Type B pancreatic cell (in vitro differentiated cells): ENCODE data around the gene APBA3. TPM values are rescaled to one million over a fixed set of nuclear protein-coding genes. Genes with fewer than 3 reads are reported as not detected.

Experiments used
- DNase-seq: peaks from one replicate; pipeline ENCODE4 v3.0.0; 2021; ENCODE audit warnings: mixed read lengths; ENCODE audit not compliant: unreplicated experiment; ENCODE audit errors: extremely low spot score
- H3K27ac Mint-ChIP-seq: 2 replicates; pipeline ENCODE4 v1.8.0; 2021; ENCODE audit warnings: mild to moderate bottlenecking, mixed read lengths
- H3K27me3 Mint-ChIP-seq: 2 replicates; pipeline ENCODE4 v1.8.0; 2021; ENCODE audit warnings: mixed read lengths
- H3K36me3 Mint-ChIP-seq: 2 replicates; pipeline ENCODE4 v1.8.0; 2021; ENCODE audit warnings: mixed read lengths
- H3K4me1 Mint-ChIP-seq: one replicate; pipeline ENCODE4 v1.8.0; 2021; ENCODE audit warnings: mixed read lengths; ENCODE audit not compliant: unreplicated experiment
- H3K4me3 Mint-ChIP-seq: 2 replicates; pipeline ENCODE4 v1.8.0; 2021; ENCODE audit warnings: mild to moderate bottlenecking, mixed read lengths
- H3K9me3 Mint-ChIP-seq: 2 replicates; pipeline ENCODE4 v1.8.0; 2021; ENCODE audit warnings: mixed read lengths
- total RNA-seq: library from RNA; stranded (reverse); gene quantifications from 2 replicates; pipeline ENCODE4 v1.2.1, GENCODE V29; 2021; ENCODE audit warnings: low replicate concordance
- TF ChIP-seq, protein P1 (sequence below): fragments of 200-600 bp; sonication (generic); conservative IDR thresholded peaks from 2 replicates; pipeline ENCODE4 v1.5.0; 2021; ENCODE audit warnings: antibody characterized with exemption, mild to moderate bottlenecking

APBA3 gene
- total RNA-seq, 1 donor from 2014 or later: 28.5 TPM

DNA sequence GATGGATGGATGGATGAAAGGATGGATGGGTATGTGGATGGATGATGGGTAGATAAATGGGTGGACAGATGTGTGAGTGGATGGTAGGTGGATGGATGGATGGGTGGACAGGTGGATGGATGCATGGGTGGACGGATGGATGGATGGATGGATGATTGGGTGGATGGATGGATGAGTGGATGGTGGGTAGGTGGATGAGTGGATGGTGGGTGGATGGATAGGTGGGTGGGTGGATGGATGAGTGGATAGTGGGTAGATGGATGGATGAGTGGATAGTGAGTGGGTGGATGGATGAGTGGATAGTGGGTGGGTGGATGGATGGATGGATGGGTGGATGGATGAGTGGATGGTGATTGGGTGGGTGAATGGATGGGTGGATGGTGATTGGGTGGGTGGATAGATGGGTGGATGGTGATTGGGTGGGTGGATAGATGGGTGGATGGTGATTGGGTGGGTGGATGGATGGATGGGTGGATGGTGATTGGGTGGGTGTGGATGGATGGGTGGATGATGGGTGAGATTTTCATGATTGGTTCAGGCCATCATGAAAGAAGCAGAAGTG, 15.1 kb upstream of the APBA3 start:
- H3K4me3 Mint-ChIP-seq: no peak overlapping the region
- DNase-seq: no peak
- no peaks in the 10 kb centered on the region for H3K36me3 Mint-ChIP-seq
- TF ChIP-seq, protein P1, sequence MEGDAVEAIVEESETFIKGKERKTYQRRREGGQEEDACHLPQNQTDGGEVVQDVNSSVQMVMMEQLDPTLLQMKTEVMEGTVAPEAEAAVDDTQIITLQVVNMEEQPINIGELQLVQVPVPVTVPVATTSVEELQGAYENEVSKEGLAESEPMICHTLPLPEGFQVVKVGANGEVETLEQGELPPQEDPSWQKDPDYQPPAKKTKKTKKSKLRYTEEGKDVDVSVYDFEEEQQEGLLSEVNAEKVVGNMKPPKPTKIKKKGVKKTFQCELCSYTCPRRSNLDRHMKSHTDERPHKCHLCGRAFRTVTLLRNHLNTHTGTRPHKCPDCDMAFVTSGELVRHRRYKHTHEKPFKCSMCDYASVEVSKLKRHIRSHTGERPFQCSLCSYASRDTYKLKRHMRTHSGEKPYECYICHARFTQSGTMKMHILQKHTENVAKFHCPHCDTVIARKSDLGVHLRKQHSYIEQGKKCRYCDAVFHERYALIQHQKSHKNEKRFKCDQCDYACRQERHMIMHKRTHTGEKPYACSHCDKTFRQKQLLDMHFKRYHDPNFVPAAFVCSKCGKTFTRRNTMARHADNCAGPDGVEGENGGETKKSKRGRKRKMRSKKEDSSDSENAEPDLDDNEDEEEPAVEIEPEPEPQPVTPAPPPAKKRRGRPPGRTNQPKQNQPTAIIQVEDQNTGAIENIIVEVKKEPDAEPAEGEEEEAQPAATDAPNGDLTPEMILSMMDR: no peak
- H3K27me3 Mint-ChIP-seq: peaks cover 3% of the 10 kb centered on the region
- H3K27ac Mint-ChIP-seq: no peak overlapping the region
- peaks cover 2% of the 10 kb centered on the region for H3K9me3 Mint-ChIP-seq
- H3K4me1 Mint-ChIP-seq: no peaks in the 10 kb centered on the region

DNA sequence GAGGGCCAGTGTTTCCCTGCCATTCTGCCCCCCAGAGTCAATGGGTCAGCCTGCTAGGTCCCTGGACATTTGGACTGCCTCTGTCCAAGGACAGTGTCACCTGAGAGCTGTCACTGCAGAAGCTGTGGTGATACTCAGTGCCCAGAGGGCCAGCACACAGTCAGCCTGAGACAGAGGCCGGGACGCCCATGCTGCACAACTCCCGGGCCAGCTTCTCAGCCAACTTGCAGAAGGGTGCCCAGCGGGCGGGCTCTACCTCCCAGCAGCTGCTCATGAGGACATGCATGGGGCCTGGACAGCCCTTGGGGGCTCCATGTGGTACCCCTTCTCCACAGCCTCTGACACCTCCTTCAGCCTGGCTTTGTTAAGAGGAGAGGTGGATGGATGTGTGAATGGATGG, 14.3 kb upstream of the APBA3 start:
- no peaks in the 10 kb centered on the region for H3K36me3 Mint-ChIP-seq
- TF ChIP-seq, protein P1: no peak
- no peak for DNase-seq
- H3K27ac Mint-ChIP-seq: no peak overlapping the region
- H3K4me1 Mint-ChIP-seq: no peaks in the 10 kb centered on the region
- H3K9me3 Mint-ChIP-seq: no peaks in the 10 kb centered on the region
- H3K4me3 Mint-ChIP-seq: no peak overlapping the region
- peaks cover 3% of the 10 kb centered on the region for H3K27me3 Mint-ChIP-seq

DNA sequence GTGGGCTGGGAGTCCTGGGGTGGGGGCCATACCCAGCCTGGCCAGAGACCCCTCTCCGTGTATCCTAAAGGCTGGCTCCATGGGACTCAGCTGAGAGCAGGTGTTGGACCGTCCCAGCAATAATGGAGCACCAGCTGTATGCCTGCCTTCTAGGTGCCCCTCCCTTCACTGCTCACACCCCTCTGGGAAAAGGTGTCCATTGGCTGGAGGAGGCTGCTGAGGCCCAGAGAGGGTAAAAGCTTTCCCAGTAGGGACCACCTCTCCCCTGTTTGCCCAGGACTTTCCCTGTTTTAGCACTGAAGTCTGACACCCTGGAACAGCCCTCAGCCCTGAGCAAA, 13.9 kb upstream of the APBA3 start:
- DNase-seq: no peak
- H3K36me3 Mint-ChIP-seq: no peaks in the 10 kb centered on the region
- H3K27ac Mint-ChIP-seq: no peak overlapping the region
- H3K4me3 Mint-ChIP-seq: no peak overlapping the region
- H3K27me3 Mint-ChIP-seq: peaks cover 3% of the 10 kb centered on the region
- TF ChIP-seq, protein P1: no peak
- H3K4me1 Mint-ChIP-seq: no peaks in the 10 kb centered on the region
- no peaks in the 10 kb centered on the region for H3K9me3 Mint-ChIP-seq

DNA sequence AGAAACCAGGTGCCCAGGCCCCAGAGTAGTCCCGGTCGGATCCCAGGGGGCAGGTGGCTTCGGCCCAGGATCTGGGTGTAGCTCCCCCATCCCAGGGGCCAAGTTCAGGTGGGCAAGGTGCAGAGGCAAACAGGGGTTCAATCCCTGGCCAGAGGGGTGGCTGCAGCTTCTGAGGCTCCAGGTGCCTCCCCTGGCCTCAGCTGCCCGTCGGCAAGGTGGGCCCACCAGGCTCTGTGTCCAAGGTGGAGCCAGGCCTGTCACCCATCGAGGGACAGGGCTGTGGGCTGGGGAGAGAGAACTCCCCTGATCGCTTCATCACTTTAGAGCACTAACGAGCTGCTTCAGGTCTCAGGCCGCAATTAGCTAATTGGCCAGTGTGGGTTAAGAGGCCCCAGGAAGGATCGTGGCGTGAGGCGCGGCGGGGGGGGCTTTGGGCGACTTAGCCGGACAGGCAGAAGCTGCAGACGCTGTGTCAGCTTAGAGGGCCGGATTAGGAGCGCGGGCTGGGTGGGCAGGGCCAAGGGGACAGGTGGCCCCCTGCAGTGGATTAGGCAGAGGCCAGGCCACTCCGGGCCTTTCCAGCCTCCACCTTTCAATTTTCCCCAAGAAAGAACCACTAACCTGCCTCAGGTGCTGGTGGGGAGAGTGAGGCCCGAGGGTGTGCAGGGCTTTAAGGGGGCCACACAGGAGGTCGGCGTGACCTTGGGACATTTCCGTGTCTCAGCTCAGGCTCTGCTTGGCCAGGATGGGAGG, 13.3 kb upstream of the APBA3 start:
- TF ChIP-seq, protein P1: no peak
- Mint-ChIP-seq H3K27ac (no peak overlapping the region), H3K4me3 (no peak overlapping the region), H3K36me3 (no peaks in the 10 kb centered on the region), H3K27me3 (peaks cover 3% of the 10 kb centered on the region), H3K9me3 (no peaks in the 10 kb centered on the region), H3K4me1 (no peaks in the 10 kb centered on the region)
- no peak for DNase-seq

DNA sequence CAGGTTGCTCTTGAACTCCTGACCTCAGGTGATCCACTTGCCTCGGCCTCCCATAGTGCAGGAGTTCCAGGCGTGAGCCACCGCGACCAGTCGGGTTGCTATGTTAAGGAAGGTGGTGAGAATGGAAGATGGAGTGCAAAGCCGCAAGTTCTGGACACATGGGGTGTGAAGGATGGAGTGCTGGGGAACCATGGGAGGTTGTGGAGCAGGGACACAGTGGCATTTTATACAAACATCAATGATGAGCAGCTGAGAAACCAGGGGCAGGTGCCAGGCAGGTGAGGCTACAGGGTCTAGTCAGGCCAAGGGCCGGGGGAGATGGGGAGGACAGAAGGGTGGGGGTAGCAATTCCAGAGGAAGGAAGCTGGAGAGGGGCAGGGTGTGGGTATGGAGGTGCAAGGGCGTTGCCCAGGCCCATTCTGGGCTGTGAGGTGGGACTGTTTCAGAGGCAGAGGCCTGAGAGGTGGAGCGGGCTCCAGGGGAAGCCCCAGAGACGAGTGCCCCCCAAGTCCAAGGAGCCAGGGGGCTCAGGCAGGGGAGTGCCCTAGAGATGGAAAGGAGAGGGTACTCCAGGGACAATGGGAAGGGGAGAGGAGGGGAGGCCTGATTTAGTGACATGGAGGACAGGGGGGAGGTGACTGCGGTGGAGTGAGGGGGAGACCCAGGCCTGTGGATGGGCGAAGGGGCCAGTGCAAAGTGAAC, 12.5 kb upstream of the APBA3 start:
- no peak for DNase-seq
- no peaks in the 10 kb centered on the region for H3K4me1 Mint-ChIP-seq
- H3K27ac Mint-ChIP-seq: no peak overlapping the region
- no peaks in the 10 kb centered on the region for H3K36me3 Mint-ChIP-seq
- no peak overlapping the region for H3K4me3 Mint-ChIP-seq
- H3K9me3 Mint-ChIP-seq: no peaks in the 10 kb centered on the region
- TF ChIP-seq, protein P1: no peak
- H3K27me3 Mint-ChIP-seq: peaks cover 3% of the 10 kb centered on the region
